GM10266 (cell line): Measurements from ENCODE around the gene SPEN.
A peak's percentile ranks its signal among the peaks of the same experiment; 100 is the strongest.
"Not testable (repeated sequence)": the region's sequence is repeated elsewhere in the genome, so short reads cannot be mapped to it uniquely, and the experiment has no call there.

Experiments used
- DNase-seq: peaks from one replicate; pipeline ENCODE4 v3.0.0; 2012; ENCODE audit errors: extremely low spot score
- TF ChIP-seq, protein P1 (sequence below): IDR thresholded peaks from 2 replicates; pipeline ENCODE4 v1.5.1; 2012; ENCODE audit warnings: mild to moderate bottlenecking, low read depth; ENCODE audit not compliant: control insufficient read depth, insufficient read depth; ENCODE audit errors: missing control alignments

The SPEN gene

DNA sequence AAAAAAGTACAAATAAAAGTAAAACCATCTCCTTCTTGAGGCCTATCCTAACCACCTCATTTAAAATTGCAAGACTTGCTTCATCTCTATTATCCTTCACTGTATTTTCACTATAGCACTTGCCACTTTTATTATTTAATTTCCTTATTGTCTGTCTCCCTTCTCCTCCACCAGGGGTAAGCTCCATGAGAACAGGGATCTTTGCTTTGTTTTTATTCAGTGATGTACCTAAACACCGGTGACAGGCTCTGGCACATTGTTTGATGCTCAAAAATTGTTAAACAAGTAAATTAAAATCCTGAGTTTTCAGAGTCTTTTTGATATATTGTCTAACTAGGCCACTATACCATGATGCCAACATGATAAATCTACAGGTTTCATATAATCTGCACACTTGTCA lies 17.2 kb upstream of the SPEN start:
- DNase-seq = no peak
- TF ChIP-seq, protein P1, sequence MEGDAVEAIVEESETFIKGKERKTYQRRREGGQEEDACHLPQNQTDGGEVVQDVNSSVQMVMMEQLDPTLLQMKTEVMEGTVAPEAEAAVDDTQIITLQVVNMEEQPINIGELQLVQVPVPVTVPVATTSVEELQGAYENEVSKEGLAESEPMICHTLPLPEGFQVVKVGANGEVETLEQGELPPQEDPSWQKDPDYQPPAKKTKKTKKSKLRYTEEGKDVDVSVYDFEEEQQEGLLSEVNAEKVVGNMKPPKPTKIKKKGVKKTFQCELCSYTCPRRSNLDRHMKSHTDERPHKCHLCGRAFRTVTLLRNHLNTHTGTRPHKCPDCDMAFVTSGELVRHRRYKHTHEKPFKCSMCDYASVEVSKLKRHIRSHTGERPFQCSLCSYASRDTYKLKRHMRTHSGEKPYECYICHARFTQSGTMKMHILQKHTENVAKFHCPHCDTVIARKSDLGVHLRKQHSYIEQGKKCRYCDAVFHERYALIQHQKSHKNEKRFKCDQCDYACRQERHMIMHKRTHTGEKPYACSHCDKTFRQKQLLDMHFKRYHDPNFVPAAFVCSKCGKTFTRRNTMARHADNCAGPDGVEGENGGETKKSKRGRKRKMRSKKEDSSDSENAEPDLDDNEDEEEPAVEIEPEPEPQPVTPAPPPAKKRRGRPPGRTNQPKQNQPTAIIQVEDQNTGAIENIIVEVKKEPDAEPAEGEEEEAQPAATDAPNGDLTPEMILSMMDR = no peak

DNA sequence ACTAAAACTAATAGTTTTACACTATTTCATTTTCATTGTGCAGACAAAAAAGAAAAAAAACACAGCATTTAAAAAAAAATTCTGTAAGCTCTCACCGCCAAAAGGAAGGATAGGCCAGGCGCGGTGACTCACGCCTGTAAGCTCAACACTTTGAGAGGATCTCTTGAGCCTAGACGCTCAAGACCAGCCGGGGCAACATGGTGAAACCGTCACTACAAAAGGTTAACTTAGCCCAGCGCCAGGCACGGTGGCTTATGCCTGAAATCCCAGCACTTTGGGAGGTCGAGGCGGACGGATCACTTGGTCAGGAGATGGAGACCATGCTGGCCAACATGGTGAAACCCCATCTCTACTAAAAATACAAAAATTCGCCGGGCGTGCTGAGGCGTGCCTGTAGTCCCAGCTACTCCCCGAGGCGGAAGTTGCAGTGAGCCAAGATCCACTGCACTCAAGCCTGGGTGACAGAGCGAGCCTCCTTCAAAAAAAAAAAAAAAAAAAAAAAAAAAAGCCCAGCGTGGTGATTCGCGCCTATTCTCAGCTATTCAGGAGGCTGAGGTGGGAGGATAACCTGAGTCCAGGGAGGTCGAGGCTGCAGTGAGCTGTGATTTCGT lies 14.3 kb upstream of the SPEN start:
- TF ChIP-seq, protein P1 = no peak
- no peak for DNase-seq

DNA sequence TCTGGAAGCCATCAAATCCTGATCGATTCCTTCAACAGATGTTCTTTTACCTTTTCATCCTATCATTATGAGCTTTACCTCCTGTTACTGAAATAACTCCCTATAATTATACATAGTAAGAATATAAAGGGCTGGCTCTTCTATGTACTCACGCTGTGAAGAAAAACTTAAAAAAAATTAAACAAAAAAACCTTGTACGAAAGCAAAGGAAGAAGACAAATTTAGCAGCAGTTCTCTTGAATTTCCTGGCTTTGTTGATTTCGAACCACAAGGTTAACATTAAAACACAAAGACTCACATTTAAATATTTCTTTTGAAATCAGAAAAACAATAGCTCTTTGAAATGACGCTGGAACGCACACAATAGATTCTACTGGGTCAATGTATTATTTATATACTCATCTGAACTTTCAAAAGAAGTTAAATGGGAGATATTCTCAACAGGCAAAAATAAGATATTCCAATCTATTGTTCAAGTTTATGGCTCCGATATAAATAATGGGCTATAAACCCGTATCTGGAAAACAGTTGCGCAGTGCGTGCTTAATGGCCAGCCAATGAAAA lies 13.6 kb upstream of the SPEN start:
- TF ChIP-seq, protein P1 = no peak
- DNase-seq = no peak

DNA sequence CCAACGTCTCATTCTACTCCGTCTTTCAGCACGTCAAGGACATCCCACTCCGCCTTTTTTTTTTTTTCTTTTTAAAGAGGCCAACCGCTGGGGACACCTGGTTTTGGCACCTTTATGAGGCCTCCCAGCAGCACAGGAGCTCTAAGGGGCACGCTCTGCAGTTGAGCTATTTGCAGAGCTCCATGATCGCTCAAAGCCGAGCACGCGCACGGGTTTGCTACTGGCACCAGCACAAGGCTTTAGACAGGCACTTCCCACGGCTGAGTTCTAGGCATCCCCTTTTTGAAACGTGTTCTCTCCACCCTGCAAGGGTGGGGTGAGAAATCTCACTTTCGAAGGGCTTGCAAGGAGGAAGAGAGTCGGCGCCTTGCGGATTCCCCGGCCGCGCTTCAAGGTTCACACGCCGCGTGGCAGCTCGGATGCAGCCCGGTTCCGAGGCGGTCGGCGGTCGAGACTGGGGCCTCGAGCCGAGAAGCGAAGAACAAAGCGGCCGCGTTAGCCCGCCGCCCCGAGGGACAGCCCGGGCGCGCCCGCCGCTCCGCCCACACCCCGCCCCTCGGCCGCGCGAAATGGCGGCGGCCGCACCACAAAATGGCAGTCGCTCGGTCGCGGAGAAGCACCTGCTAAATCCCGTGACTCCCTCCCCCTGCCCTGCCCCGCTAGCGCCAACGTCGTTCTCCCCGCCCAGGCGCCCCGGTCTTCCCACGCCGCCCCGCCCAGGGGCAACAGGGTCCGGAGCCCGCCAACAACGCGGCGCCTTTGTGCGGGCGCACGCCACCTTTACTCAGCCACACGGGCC lies 12.9 kb upstream of the SPEN start:
- TF ChIP-seq, protein P1 = no peak
- peak; percentile 83 for DNase-seq

DNA sequence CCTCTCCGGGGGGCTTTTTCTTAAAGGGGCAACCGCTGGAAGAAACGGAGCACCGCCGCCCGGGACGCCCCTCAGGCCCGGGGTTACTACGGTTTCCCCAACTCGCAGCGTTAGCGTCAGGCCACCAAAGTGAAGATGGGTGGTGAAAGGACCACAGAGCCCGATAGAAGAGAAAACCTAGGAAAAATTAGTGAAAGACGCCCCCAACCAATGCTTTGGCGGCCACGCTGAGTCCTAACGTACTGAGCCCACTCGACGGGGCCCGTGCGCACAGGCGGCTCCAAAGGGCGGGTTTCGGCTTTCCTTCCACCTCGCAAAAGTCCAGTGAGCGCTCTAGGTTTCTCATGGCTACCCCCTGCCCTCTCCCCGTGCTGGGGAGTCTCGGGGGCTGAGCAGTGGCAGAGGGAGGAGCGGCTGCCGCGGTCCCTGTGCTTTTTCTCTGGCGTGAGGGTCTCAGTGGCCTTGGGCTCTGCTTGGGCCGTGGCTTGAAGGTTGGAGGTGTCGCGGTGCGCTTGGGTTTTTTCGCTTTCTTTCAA lies 12.2 kb upstream of the SPEN start:
- TF ChIP-seq, protein P1 = no peak
- no peak for DNase-seq

DNA sequence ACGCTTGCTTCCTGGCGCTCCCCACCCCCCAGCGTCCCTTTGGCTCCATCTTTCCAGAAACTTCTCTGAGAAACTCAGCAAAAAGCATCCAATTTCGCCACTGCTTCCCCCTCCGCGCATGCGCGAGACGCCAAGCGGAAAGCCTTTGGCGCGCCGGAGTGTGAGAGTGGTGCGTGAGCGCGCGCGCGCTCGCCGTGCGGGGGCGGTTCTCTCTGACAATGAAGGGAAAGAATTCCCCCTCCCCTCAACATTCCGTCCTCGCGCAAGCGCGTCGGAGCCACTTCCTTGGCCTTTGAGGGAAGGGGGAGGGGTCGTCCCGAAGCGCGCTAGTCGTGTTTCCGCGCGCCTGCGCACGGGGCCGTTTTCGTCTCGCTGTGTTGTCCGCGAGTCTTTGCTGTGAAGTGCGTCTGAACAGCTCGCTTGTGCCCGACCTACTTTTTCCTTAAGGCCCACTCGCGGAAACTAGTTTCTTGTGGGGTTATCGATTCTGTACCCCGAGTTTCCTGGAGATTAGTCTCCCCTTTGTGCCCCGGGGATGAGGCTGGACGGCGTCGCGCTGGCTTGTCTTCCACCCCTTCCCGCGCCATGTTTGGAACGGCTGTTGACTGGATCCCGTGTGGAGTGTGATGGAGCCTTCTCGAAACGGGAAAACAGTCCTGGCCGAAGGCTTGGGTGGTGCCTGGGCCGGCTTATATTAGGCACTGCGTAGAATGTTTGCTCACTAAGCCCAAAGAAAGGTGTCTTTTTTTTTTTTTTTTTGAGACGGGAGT lies 11.6 kb upstream of the SPEN start:
- DNase-seq = peak; percentile 94
- TF ChIP-seq, protein P1 = no peak

DNA sequence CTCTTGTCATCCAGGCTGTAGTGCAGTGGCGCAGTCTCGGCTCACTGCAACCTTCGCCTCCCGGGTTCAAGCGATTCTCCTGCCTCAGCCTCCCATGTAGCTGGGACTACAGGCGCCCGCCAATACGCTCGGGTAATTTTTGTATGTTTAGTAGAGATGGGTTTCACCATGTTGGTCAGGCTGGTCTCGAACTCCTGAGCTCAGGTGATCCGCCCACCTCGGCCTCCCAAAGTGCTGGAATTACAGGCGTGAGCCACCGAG lies 11.1 kb upstream of the SPEN start:
- DNase-seq = not testable (repeated sequence)
